Body of pancreas (tissue), 4 donors: ENCODE results near the gene AKAP13.

ENCODE experiments used
- POLR2A ChIP-seq, 3 donors: fragments of 450-650 bp; IDR thresholded peaks; one replicate each; pipeline ENCODE4 v1.6.1; 2016; ENCODE audit warnings: antibody characterized with exemption in 3 of 3, mild to moderate bottlenecking in 2 of 3
- TF ChIP-seq, protein P1 (sequence below), 7 experiments: fragments of 450-650 bp in 4 of 7; fragments of 200-600 bp in 3 of 7; sonication (generic) in 3 of 7; IDR thresholded peaks; one replicate each; pipeline ENCODE4 v1.5.1; 2016 to 2019; ENCODE audit warnings: antibody characterized with exemption in 7 of 7

DNA sequence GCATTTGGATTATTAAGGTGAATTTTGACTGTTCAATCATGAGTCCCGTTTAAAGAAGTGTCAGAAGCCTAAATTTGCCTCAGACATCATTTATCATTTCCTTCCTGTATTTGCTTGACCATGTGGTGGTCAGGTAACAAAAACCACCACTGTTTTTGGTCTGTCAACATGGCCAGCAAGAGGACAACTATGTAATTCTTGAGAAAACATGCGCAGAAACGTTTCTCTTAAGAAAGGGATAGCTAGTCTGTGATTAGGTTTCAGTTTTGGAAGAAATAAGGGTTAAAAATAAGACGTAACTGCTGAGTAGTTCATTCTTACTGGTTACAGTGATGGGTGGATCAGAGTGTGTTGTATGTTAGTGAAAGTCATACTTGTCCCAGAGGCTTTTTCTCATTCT lies 204.5 kb downstream of the AKAP13 start:
- TF ChIP-seq, protein P1, sequence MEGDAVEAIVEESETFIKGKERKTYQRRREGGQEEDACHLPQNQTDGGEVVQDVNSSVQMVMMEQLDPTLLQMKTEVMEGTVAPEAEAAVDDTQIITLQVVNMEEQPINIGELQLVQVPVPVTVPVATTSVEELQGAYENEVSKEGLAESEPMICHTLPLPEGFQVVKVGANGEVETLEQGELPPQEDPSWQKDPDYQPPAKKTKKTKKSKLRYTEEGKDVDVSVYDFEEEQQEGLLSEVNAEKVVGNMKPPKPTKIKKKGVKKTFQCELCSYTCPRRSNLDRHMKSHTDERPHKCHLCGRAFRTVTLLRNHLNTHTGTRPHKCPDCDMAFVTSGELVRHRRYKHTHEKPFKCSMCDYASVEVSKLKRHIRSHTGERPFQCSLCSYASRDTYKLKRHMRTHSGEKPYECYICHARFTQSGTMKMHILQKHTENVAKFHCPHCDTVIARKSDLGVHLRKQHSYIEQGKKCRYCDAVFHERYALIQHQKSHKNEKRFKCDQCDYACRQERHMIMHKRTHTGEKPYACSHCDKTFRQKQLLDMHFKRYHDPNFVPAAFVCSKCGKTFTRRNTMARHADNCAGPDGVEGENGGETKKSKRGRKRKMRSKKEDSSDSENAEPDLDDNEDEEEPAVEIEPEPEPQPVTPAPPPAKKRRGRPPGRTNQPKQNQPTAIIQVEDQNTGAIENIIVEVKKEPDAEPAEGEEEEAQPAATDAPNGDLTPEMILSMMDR (IDR thresholded peaks at IDR 0.05): no peak
- TF ChIP-seq POLR2A (IDR thresholded peaks at IDR 0.05): no peak
